IMR-90 (cell line): ENCODE data around the gene MIEF2. TPM values are rescaled to one million over a fixed set of nuclear protein-coding genes. Genes with fewer than 3 reads are reported as not detected.
A peak's percentile ranks its signal among the peaks of the same experiment; 100 is the strongest.

Experiments
- ATAC-seq: fragments of 200-7000 bp; cut with Tn5 transposase; 2 replicates; pipeline ENCODE4 v1.9.1; 2020; ENCODE audit warnings: low read depth, mild to moderate bottlenecking, moderate library complexity
- BruUV-seq: library from RNA; stranded (reverse); fragments of 400-500 nt; replicated peaks from 2 replicates; lab custom pipeline; 2021; lab: Mats Ljungman, UMichigan
- CTCF ChIA-PET: fragments of 300-600 bp; formaldehyde crosslinking; extraction: SDS; loops from one replicate; lab custom pipeline; 2021; ENCODE audit warnings: antibody characterized with exemption; lab: Yijun Ruan, JAX
- POLR2A ChIA-PET: fragments of 300-600 bp; sonication (Branson Sonifier 250); formaldehyde crosslinking; loops from one replicate; lab custom pipeline; 2022; ENCODE audit warnings: antibody characterized with exemption; ENCODE audit not compliant: unreplicated experiment; lab: Charles Lee
- DNase-seq: peaks from one replicate; pipeline ENCODE4 v3.0.0; 2013
- H2AFZ ChIP-seq: replicated peaks from 2 replicates; pipeline ENCODE3; 2013; ENCODE audit warnings: low read length, mild to moderate bottlenecking; ENCODE audit not compliant: poor library complexity
- H2AK5ac ChIP-seq: 2 replicates; pipeline ENCODE4 v1.6.1; 2013; ENCODE audit warnings: low read depth, low read length, inconsistent platforms
- H2AK9ac ChIP-seq: replicated peaks from 2 replicates; pipeline ENCODE3; 2013; ENCODE audit warnings: mild to moderate bottlenecking, low read depth, low read length, moderate library complexity; ENCODE audit not compliant: poor library complexity
- H2BK120ac ChIP-seq: 2 replicates; pipeline ENCODE4 v1.6.1; 2013; ENCODE audit warnings: low read depth, low read length, inconsistent platforms
- H2BK15ac ChIP-seq: 3 replicates; pipeline ENCODE4 v1.6.1; 2013; ENCODE audit warnings: low read depth, low read length, inconsistent platforms
- H2BK20ac ChIP-seq: 2 replicates; pipeline ENCODE4 v1.6.1; 2013; ENCODE audit warnings: low read depth, mild to moderate bottlenecking, inconsistent platforms, low read length, moderate library complexity
- H2BK5ac ChIP-seq: 2 replicates; pipeline ENCODE4 v1.6.1; 2013; ENCODE audit warnings: mild to moderate bottlenecking, low read depth, low read length, inconsistent platforms; ENCODE audit not compliant: poor library complexity, severe bottlenecking
- H3K14ac ChIP-seq: replicated peaks from 2 replicates; pipeline ENCODE4 v1.6.1; 2013; ENCODE audit warnings: low read depth, low read length, inconsistent platforms
- H3K18ac ChIP-seq: 2 replicates; pipeline ENCODE4 v1.6.1; 2013; ENCODE audit warnings: low read depth, low read length, control low read depth
- H3K23ac ChIP-seq: 2 replicates; pipeline ENCODE4 v1.6.1; 2013; ENCODE audit warnings: low read depth, low read length, inconsistent platforms
- H3K27ac ChIP-seq: 2 replicates; pipeline ENCODE4 v1.5.1; 2013; ENCODE audit warnings: mild to moderate bottlenecking, control low read depth, low read length; ENCODE audit not compliant: insufficient read depth
- H3K27me3 ChIP-seq: 2 replicates; pipeline ENCODE4 v1.6.1; 2013; ENCODE audit warnings: low read length; ENCODE audit not compliant: control insufficient read depth, insufficient read depth
- H3K36me3 ChIP-seq: 2 replicates; pipeline ENCODE4 v1.6.1; 2013; ENCODE audit warnings: low read length, mixed read lengths; ENCODE audit not compliant: control insufficient read depth, insufficient read depth
- H3K4ac ChIP-seq: 2 replicates; pipeline ENCODE4 v1.6.1; 2013; ENCODE audit warnings: low read depth, low read length, inconsistent platforms
- H3K4me1 ChIP-seq: 2 replicates; pipeline ENCODE4 v1.6.1; 2013; ENCODE audit warnings: low read length, mixed read lengths; ENCODE audit not compliant: control insufficient read depth, insufficient read depth
- H3K4me2 ChIP-seq: 2 replicates; pipeline ENCODE4 v1.6.1; 2013; ENCODE audit warnings: low read depth, mild to moderate bottlenecking, control low read depth, low read length, moderate library complexity
- H3K4me3 ChIP-seq: 2 replicates; pipeline ENCODE4 v1.5.1; 2013; ENCODE audit warnings: low read depth, mild to moderate bottlenecking, control low read depth, low read length, moderate library complexity; ENCODE audit not compliant: insufficient read depth
- H3K56ac ChIP-seq: 2 replicates; pipeline ENCODE4 v1.6.1; 2013; ENCODE audit warnings: low read length, inconsistent platforms; ENCODE audit not compliant: insufficient read depth; ENCODE audit errors: extremely low read depth
- H3K79me1 ChIP-seq, 2 experiments: 2 replicates each; pipeline ENCODE4 v1.6.1; 2013; ENCODE audit warnings: low read length in 2 of 2, inconsistent platforms in 1 of 2, low read depth in 1 of 2
- H3K9ac ChIP-seq: 2 replicates; pipeline ENCODE4 v1.6.1; 2013; ENCODE audit warnings: low read depth, low read length, control low read depth
- H3K9me1 ChIP-seq: 2 replicates; pipeline ENCODE4 v1.6.1; 2013; ENCODE audit warnings: low read length, inconsistent platforms; ENCODE audit not compliant: insufficient read depth
- H3K9me3 ChIP-seq: 2 replicates; pipeline ENCODE4 v1.6.1; 2013; ENCODE audit warnings: low read length; ENCODE audit not compliant: control insufficient read depth, insufficient read depth
- H4K20me1 ChIP-seq: 2 replicates; pipeline ENCODE4 v1.6.1; 2013; ENCODE audit warnings: low read length, inconsistent platforms; ENCODE audit not compliant: insufficient read depth
- H4K5ac ChIP-seq: 2 replicates; pipeline ENCODE4 v1.6.1; 2013; ENCODE audit warnings: mild to moderate bottlenecking, low read depth, low read length, control low read depth
- H4K8ac ChIP-seq, 2 experiments: 2 replicates each; pipeline ENCODE4 v1.6.1; 2013; ENCODE audit warnings: low read depth in 2 of 2, low read length in 2 of 2, control low read depth in 1 of 2, inconsistent platforms in 1 of 2
- H4K91ac ChIP-seq: 2 replicates; pipeline ENCODE4 v1.6.1; 2013; ENCODE audit warnings: low read depth, low read length, inconsistent platforms; ENCODE audit not compliant: insufficient read depth
- BHLHE40 ChIP-seq: fragments of 150-350 bp; IDR thresholded peaks from 2 replicates; pipeline ENCODE4 v1.6.1; 2016; ENCODE audit warnings: mild to moderate bottlenecking, low read depth, low read length
- CHD1 ChIP-seq: IDR thresholded peaks from 2 replicates; pipeline ENCODE4 v1.6.1; 2012; ENCODE audit warnings: low read depth, low read length, improper control_type of control experiment
- FOS ChIP-seq: fragments of 150-350 bp; IDR thresholded peaks from 2 replicates; pipeline ENCODE4 v1.6.1; 2016; ENCODE audit warnings: low read depth, low read length
- MAFK ChIP-seq: IDR thresholded peaks from 2 replicates; pipeline ENCODE4 v1.6.1; 2012; ENCODE audit warnings: low read depth, low read length, improper control_type of control experiment
- MXI1 ChIP-seq: IDR thresholded peaks from 2 replicates; pipeline ENCODE4 v1.6.1; 2012; ENCODE audit warnings: low read depth, mild to moderate bottlenecking, low read length, moderate library complexity, borderline replicate concordance
- NFE2L2 ChIP-seq: fragments of 150-350 bp; IDR thresholded peaks from 2 replicates; pipeline ENCODE4 v1.6.1; 2016; ENCODE audit warnings: low read depth, mild to moderate bottlenecking, low read length
- POLR2A ChIP-seq: IDR thresholded peaks from 2 replicates; pipeline ENCODE4 v1.6.1; 2012; ENCODE audit warnings: mild to moderate bottlenecking, low read depth, low read length
- RCOR1 ChIP-seq: IDR thresholded peaks from 2 replicates; pipeline ENCODE4 v1.6.1; 2012; ENCODE audit warnings: mild to moderate bottlenecking, low read length, improper control_type of control experiment; ENCODE audit not compliant: insufficient replicate concordance
- RFX5 ChIP-seq: IDR thresholded peaks from 2 replicates; pipeline ENCODE4 v1.8.0; 2012; ENCODE audit warnings: low read depth, mild to moderate bottlenecking, low read length, moderate library complexity
- SMC3 ChIP-seq: fragments of 150-350 bp; IDR thresholded peaks from 2 replicates; pipeline ENCODE4 v1.6.1; 2016; ENCODE audit warnings: low read depth, mild to moderate bottlenecking, antibody characterized with exemption, low read length, moderate library complexity
- WGBS, 2 experiments: methylation state at CpG; one replicate each; pipeline versions ENCODE4 v1.1.5 to v1.1.7; 2013; ENCODE audit warnings: missing lambda C conversion rate in 2 of 2; ENCODE audit not compliant: insufficient read length in 1 of 2; ENCODE audit errors: extremely low coverage in 2 of 2; 5-methylcytosine and 5-hydroxymethylcytosine counted together
- dilution Hi-C: fragments of 300-500 bp; cut with HindIII; formaldehyde crosslinking; loops from one replicate; pipeline ENCODE4 v1.14.3; 2018; ENCODE audit warnings: low sequenced_read_pairs; ENCODE audit not compliant: unreplicated experiment
- in situ Hi-C: fragments of 300-500 bp; cut with MboI; formaldehyde crosslinking; loops from 3 replicates; pipeline ENCODE4 v1.14.3; 2019; ENCODE audit warnings: low sequenced_read_pairs, inconsistent platforms, mixed read lengths
- intact Hi-C: fragments of 100-400 bp; cut with micrococcal nuclease; formaldehyde crosslinking; loops from 2 replicates; pipeline ENCODE4 v1.10.0; 2022
- polyA plus RNA-seq, 3 experiments: library from polyadenylated mRNA; depleted of rRNA; stranded (reverse); fragments of >200 nt; gene quantifications; 2 replicates each; pipeline ENCODE4 v1.2.3, GENCODE V29; 2012; ENCODE audit warnings: low replicate concordance in 1 of 3
- total RNA-seq: library from RNA; depleted of rRNA; stranded (reverse); fragments of >200 nt; gene quantifications from 2 replicates; pipeline ENCODE4 v1.2.3, GENCODE V29; 2012
- TF ChIP-seq, protein P1 (sequence below): conservative IDR thresholded peaks from 2 replicates; pipeline ENCODE4 v1.5.1; 2012; ENCODE audit warnings: mild to moderate bottlenecking, low read depth, low read length, improper control_type of control experiment

MIEF2 gene
- total and polyA plus RNA-seq, 2 of the 4 experiments (the other 2 are of a cell fraction), result 9.1 to 26.6 TPM

DNA sequence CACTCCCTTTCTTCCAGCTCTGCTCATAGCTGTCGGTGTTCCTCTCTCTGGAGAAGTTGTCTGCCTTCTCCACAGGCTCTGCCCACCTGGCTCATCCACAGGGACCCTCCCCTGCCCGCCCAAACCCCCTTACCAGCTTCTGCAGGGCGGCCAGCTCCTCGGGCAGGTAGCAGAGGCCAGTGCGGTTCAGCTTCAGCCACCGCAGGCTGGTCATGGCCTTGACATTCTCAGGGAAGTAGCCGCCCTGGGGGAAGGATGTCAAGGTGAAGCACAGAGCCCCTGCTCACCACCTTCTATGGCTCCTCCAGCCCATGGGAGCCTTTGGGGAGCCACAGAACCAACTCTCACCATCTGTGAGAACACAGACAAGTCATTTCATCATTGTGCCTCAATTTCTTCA lies 3.7 kb upstream of the MIEF2 start:
- H2BK15ac ChIP-seq, result no peak overlapping the region
- H3K4me3 ChIP-seq, result no peak overlapping the region
- 100% methylated on average over 1 of the region's 7 CpGs; no CpG with 5 or more reads in 1 of the 2 experiments for WGBS, 2 experiments
- H4K91ac ChIP-seq, result no peak overlapping the region
- peaks cover 11% of the 10 kb centered on the region; the same call in 1 of the 2 replicates for H3K9me1 ChIP-seq
- peak overlapping the region; percentile 97 for H2AK5ac ChIP-seq
- H2AK9ac ChIP-seq, result peak overlapping the region; percentile 100
- no peak overlapping the region for H3K14ac ChIP-seq
- H3K9ac ChIP-seq, result 0 out of 2 replicates have a peak overlapping the region, but pooled peaks have one; percentile 96
- peaks cover 17% of the 10 kb centered on the region for H3K4me1 ChIP-seq
- H2BK20ac ChIP-seq, result no peak overlapping the region
- H2AFZ ChIP-seq, result no peak overlapping the region
- CTCF ChIA-PET, result no interaction called here
- H3K27ac ChIP-seq, result no peak overlapping the region
- POLR2A ChIA-PET, result no interaction called here
- no peak overlapping the region for H2BK120ac ChIP-seq
- no peak overlapping the region for H3K56ac ChIP-seq
- dilution Hi-C loops, result no loop called here
- no peak for ATAC-seq
- H3K79me1 ChIP-seq, result peaks cover 19 to 73% of the 10 kb centered on the region in 2 experiments; a peak in 3 of 4 replicates
- 0 out of 2 replicates have a peak overlapping the region, but pooled peaks have one; percentile 100 for H3K4ac ChIP-seq
- peak overlapping the region; percentile 98; the same call in 1 of the 2 replicates for H3K4me2 ChIP-seq
- H3K9me3 ChIP-seq, result no peaks in the 10 kb centered on the region
- no TSS peak for BruUV-seq
- no peak overlapping the region for H2BK5ac ChIP-seq
- no peak for TF ChIP-seq NFE2L2
- TF ChIP-seq MAFK, result no peak
- TF ChIP-seq RFX5, result no peak
- no peak for TF ChIP-seq MXI1
- TF ChIP-seq, protein P1, sequence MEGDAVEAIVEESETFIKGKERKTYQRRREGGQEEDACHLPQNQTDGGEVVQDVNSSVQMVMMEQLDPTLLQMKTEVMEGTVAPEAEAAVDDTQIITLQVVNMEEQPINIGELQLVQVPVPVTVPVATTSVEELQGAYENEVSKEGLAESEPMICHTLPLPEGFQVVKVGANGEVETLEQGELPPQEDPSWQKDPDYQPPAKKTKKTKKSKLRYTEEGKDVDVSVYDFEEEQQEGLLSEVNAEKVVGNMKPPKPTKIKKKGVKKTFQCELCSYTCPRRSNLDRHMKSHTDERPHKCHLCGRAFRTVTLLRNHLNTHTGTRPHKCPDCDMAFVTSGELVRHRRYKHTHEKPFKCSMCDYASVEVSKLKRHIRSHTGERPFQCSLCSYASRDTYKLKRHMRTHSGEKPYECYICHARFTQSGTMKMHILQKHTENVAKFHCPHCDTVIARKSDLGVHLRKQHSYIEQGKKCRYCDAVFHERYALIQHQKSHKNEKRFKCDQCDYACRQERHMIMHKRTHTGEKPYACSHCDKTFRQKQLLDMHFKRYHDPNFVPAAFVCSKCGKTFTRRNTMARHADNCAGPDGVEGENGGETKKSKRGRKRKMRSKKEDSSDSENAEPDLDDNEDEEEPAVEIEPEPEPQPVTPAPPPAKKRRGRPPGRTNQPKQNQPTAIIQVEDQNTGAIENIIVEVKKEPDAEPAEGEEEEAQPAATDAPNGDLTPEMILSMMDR, result no peak
- no peak for TF ChIP-seq RCOR1
- no peak for TF ChIP-seq SMC3
- TF ChIP-seq POLR2A, result no peak
- no peak for TF ChIP-seq FOS
- no peak for TF ChIP-seq CHD1
- no peak for TF ChIP-seq BHLHE40
- no peak overlapping the region for H4K8ac ChIP-seq
- H3K36me3 ChIP-seq, result peaks cover 46% of the 10 kb centered on the region
- H3K27me3 ChIP-seq, result no peaks in the 10 kb centered on the region
- in situ Hi-C loops, result no loop called here
- intact Hi-C loops, result no loop called here
- H4K20me1 ChIP-seq, result peaks cover 25% of the 10 kb centered on the region
- no peak overlapping the region for H4K5ac ChIP-seq
- no peak for DNase-seq
- H3K23ac ChIP-seq, result peak overlapping the region; percentile 100
- no peak overlapping the region for H3K18ac ChIP-seq
